Ectodermal cell (in vitro differentiated cells): ENCODE measurements around the gene KTN1.

Source experiments
- H3K27ac ChIP-seq: 2 replicates; pipeline ENCODE4 v1.7.0; 2013; ENCODE audit warnings: mild to moderate bottlenecking, low read depth, low read length; ENCODE audit not compliant: insufficient read depth, poor library complexity, severe bottlenecking
- H3K27me3 ChIP-seq: 2 replicates; pipeline ENCODE4 v1.7.0; 2013; ENCODE audit warnings: mild to moderate bottlenecking, low read length; ENCODE audit not compliant: insufficient read depth, control insufficient read depth, poor library complexity, severe bottlenecking
- H3K36me3 ChIP-seq: one replicate; pipeline ENCODE4 v1.7.0; 2013; ENCODE audit warnings: low read length; ENCODE audit not compliant: control insufficient read depth, insufficient read depth
- H3K4me1 ChIP-seq: one replicate; pipeline ENCODE4 v1.7.0; 2013; ENCODE audit warnings: low read length; ENCODE audit not compliant: control insufficient read depth, insufficient read depth
- H3K4me3 ChIP-seq: 2 replicates; pipeline ENCODE4 v1.7.0; 2013; ENCODE audit warnings: low read depth, low read length, control low read depth; ENCODE audit not compliant: insufficient read depth
- H3K9me3 ChIP-seq: 2 replicates; pipeline ENCODE4 v1.7.0; 2013; ENCODE audit warnings: mild to moderate bottlenecking, low read length, moderate library complexity; ENCODE audit not compliant: control insufficient read depth
- WGBS, 2 experiments: methylation state at CpG; one replicate each; pipeline ENCODE4 v1.1.7; 2013; ENCODE audit warnings: missing lambda C conversion rate in 2 of 2; 5-methylcytosine and 5-hydroxymethylcytosine counted together

Gene KTN1

DNA sequence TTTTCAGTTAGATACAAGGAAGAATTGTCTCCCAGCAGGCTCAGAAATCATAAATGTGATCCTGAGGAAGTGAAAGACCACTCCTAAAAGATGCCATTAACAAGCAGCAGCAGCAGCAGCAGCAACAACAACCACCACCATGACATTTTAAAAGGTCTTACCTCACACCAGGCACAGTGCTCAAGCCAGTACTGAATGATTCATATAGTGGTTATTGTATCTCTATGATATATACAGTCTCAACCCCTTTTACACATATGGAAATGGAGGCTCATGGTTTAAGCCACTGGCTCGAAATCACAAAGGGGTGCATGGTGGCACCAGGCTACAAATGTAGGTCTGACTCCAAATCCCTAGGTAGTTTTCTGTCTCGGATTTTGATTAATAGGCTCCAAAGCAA is 126.9 kb downstream of the KTN1 start:
- no peaks in the 10 kb centered on the region for H3K27me3 ChIP-seq
- H3K4me3 ChIP-seq: no peak overlapping the region
- H3K27ac ChIP-seq: no peak overlapping the region
- H3K4me1 ChIP-seq: no peaks in the 10 kb centered on the region
- WGBS, 2 experiments: 75 to 87% methylated on average over 2 of the region's 2 CpGs
- no peaks in the 10 kb centered on the region for H3K36me3 ChIP-seq
- H3K9me3 ChIP-seq: no peaks in the 10 kb centered on the region

DNA sequence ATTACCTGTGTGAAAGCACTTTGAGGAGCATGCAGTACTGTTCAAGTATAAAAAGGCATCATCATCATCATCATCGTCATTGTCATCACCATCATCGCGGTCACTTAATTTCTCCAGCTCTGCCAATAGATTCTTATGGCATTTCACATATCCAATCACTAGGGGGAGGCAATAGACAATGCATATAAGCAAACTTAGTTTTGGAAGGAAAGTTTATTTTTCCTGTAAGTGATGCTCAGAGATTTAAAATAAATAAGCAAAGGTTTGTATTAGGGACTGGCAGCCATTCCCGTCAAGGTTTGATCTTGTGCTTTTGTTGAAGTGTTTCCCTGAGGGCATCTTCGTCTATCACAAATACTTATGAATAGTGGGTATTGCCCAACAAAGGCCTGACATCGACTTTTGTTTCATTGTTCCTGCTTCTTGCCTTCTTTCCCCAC is 127.4 kb downstream of the KTN1 start:
- Histone ChIP-seq H3K4me3 (no peak overlapping the region), H3K27me3 (no peaks in the 10 kb centered on the region), H3K9me3 (no peaks in the 10 kb centered on the region), H3K4me1 (no peaks in the 10 kb centered on the region), H3K27ac (no peak overlapping the region), H3K36me3 (no peaks in the 10 kb centered on the region)
- WGBS, 2 experiments: 80 to 90% methylated on average over 6 of the region's 6 CpGs

DNA sequence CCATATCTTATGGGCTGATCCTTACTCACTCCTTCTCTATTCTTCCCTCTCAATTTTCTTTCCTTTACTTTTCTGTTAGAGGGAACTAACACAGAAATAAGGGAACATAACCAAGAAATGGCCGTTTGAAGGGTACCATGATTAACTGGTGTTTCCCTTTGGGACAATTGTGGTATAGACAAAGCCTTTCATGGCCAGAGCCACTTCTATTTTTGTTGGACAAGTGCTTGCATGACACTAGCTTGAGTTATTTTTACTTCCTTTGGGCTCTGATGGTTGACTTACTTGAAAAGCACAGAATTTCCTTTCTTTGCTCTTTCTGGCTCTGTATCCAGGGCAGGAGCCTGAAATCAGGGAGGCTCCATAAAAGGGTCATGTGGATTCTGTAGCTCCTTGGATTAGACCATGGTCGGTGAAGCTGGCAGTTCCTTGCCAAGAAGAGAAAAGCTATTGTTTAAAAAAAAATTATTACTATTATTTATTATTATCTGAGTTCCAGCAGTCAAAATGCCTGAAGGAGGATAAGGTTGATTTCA is 130.6 kb downstream of the KTN1 start:
- no peaks in the 10 kb centered on the region for H3K36me3 ChIP-seq
- no peak overlapping the region for H3K27ac ChIP-seq
- WGBS, 2 experiments: 86 to 98% methylated on average over 2 of the region's 2 CpGs
- H3K27me3 ChIP-seq: no peaks in the 10 kb centered on the region
- no peak overlapping the region for H3K4me3 ChIP-seq
- H3K4me1 ChIP-seq: no peaks in the 10 kb centered on the region
- H3K9me3 ChIP-seq: no peaks in the 10 kb centered on the region

DNA sequence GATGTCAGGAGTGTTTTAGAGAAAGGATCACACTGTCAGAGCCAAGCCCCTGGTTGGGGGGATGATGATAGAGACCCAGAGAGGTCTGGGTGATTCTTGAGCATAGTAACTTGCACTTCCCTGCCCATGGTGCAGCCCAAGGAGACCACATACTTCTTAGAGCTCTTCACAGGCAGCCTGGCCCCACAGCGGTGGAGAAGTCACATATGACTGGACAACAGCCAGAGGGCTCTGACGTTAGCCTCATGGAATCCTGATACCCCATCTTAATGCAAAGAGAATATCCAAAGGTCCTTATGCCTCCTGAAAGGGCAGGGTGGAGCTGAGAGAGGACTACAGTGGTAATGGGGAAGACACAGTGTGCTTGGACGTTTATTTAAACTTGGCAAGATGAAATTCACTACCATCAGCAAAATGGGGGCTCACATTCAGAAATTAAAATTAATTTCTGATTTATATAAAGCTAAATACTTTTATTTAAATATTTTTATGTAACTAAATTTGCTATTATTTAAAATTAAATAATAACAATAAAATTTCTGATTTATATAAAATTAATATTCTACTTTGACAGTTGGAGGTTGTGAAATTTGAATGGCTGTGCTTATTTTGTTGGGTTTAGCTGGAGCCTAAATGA is 131.3 kb downstream of the KTN1 start:
- 93 to 97% methylated on average over 2 to 3 of the region's 3 CpGs for WGBS, 2 experiments
- no peaks in the 10 kb centered on the region for H3K36me3 ChIP-seq
- H3K27me3 ChIP-seq: no peaks in the 10 kb centered on the region
- no peak overlapping the region for H3K4me3 ChIP-seq
- no peaks in the 10 kb centered on the region for H3K4me1 ChIP-seq
- H3K27ac ChIP-seq: no peak overlapping the region
- H3K9me3 ChIP-seq: no peaks in the 10 kb centered on the region

DNA sequence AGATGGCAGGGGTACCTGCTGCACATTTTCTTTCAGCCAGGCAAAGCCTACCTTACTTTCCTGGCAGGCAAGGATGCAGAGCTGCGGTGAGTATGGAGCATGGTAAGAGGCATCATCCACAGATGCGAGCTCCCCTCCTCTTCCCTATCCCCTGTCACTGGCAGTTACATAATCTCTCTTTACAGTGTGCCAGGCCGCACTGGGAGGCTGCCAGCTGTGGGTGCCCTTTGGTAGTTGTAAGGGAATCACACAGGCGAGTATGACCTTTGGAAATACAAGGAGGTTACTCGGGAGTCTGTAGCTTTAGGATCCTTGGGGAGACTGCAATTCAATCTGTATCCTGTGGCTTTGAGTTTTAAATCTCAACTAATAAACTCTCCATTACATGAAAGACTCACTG is 132.5 kb downstream of the KTN1 start:
- no peaks in the 10 kb centered on the region for H3K36me3 ChIP-seq
- H3K9me3 ChIP-seq: no peaks in the 10 kb centered on the region
- WGBS, 2 experiments: 89 to 90% methylated on average over 5 of the region's 5 CpGs
- H3K4me1 ChIP-seq: no peaks in the 10 kb centered on the region
- no peaks in the 10 kb centered on the region for H3K27me3 ChIP-seq
- no peak overlapping the region for H3K4me3 ChIP-seq
- no peak overlapping the region for H3K27ac ChIP-seq

DNA sequence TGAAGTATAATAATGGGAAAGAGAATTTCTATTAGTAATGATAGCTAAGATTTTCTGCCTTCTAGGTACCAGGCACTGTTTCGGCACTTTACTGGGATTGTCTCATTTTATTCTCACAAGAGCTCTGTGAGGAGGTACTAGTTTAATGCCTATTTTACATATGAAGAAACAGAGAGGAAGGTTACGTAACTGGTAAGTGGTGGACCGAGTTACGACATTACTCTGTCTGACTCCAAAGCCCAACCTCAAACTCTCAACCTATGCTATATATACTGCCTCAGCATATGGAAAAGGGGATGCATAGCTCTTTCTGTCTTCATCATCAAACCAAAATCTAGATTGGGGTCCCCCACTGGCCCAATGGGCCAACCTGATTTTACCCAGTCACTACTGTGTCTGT is 133.5 kb downstream of the KTN1 start:
- no peak overlapping the region for H3K4me3 ChIP-seq
- 90 to 94% methylated on average over 4 of the region's 4 CpGs for WGBS, 2 experiments
- no peaks in the 10 kb centered on the region for H3K27me3 ChIP-seq

DNA sequence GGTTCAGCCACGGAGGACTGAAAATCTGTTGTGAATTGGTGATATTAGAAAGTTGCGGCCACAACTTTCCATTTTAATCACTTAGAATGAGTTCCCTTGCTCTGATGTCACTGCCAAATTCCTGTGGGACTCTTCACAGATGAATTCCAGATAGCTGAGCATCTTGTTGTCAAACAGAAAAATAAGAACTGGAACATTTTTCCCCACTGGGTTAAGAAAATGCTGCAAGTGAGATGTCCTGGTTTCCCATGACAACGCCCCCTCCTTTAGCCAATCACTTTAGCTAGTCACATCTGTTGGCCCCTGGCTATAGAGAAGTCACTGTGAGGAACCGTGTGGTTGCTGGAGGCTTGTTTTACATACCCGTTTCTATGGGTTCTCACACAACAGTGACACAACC is 135.9 kb downstream of the KTN1 start:
- 92 to 95% methylated on average over 5 of the region's 5 CpGs for WGBS, 2 experiments
- no peaks in the 10 kb centered on the region for H3K36me3 ChIP-seq
- no peaks in the 10 kb centered on the region for H3K4me1 ChIP-seq
- H3K27me3 ChIP-seq: no peaks in the 10 kb centered on the region
- H3K4me3 ChIP-seq: no peak overlapping the region
- H3K27ac ChIP-seq: no peak overlapping the region
- H3K9me3 ChIP-seq: no peaks in the 10 kb centered on the region

More for the DNA sequence above, 133.5 kb downstream of the KTN1 start:
- H3K4me1 ChIP-seq: no peaks in the 10 kb centered on the region
- no peak overlapping the region for H3K27ac ChIP-seq
- no peaks in the 10 kb centered on the region for H3K9me3 ChIP-seq
- H3K36me3 ChIP-seq: no peaks in the 10 kb centered on the region

- WGBS, 2 experiments: 89 to 100% methylated on average over 3 of the region's 4 CpGs
- no peaks in the 10 kb centered on the region for H3K27me3 ChIP-seq
- no peaks in the 10 kb centered on the region for H3K36me3 ChIP-seq
- H3K4me3 ChIP-seq: no peak overlapping the region
- H3K9me3 ChIP-seq: no peaks in the 10 kb centered on the region
- no peaks in the 10 kb centered on the region for H3K4me1 ChIP-seq
- H3K27ac ChIP-seq: no peak overlapping the region
These were observed 137.6 kb downstream of the KTN1 start for GRCh38 chr14:55717621-55718020.

DNA sequence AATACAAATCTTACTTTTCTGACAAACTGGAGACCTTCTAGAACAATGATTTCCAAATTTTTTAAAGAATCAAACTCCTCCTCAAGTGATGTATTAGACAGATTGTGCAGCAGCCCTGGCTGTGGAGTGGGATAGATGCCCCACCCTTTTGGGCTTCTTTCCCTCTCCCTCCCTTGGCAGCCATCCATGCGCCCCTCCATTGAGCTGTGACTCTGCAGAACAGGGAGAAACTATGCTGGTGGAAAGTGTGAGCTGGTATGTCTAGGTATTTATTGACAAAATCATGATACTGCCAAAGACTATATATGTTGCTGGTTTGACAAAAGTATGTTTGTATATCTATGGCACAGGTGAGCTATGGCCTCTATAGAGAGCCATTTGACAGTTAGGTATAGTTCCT is 138.5 kb downstream of the KTN1 start:
- Histone ChIP-seq H3K27me3 (no peaks in the 10 kb centered on the region), H3K4me1 (no peaks in the 10 kb centered on the region), H3K36me3 (no peaks in the 10 kb centered on the region), H3K9me3 (no peaks in the 10 kb centered on the region), H3K27ac (no peak overlapping the region), H3K4me3 (no peak overlapping the region)
- 60 to 73% methylated on average over 1 of the region's 1 CpG for WGBS, 2 experiments

DNA sequence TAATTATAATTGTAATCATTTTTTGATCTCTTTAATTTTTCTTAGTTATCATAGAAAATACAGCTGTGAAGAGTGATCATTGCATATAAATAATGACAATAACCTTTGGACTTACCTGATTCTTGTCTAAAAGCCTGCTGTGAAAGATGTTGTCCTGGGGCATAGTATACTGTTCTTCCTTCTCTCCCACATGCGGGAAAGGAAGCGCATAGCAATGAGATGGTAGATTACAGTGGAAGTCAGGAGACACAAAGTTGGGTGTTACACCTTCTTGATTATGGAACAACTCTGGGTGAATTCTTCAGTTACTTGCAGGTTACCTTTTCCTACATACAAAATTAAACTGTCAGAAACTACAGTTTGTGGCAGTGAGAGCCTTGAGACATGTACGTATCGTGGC is 140.8 kb downstream of the KTN1 start:
- Histone ChIP-seq H3K27me3 (no peaks in the 10 kb centered on the region), H3K4me1 (no peaks in the 10 kb centered on the region), H3K36me3 (no peaks in the 10 kb centered on the region), H3K4me3 (no peak overlapping the region), H3K9me3 (no peaks in the 10 kb centered on the region), H3K27ac (no peak overlapping the region)
- WGBS, 2 experiments: 100% methylated on average over 1 to 4 of the region's 4 CpGs
